Measurements from ENCODE around the gene IPO4.

The IPO4 gene

DNA sequence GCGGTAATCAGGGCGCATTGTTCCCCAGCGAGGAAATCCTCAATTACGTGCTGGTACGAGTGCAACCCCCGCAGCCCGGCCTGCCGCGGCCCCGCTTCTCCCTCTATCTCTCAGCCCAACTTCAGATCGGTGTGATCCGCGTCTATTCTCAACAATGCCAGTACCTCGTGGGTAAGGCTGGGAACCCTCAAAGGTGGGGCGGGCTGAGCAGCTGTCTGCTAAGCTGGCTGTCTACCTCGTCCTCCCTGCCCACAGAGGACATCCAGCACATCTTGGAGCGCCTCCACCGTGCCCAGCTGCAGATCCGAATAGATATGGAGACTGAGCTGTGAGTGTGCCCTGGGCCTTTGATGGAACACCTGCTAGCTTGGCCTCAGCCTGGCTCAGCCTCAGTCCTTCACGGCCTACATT is 15.7 kb downstream of the IPO4 start:
- DNase-seq = no peak

- no peak for DNase-seq
These were observed 16.3 kb downstream of the IPO4 start for GRCh38 chr14:24172261-24172860.

- DNase-seq = peak; percentile 100
These were observed 17.0 kb downstream of the IPO4 start, which contains the start of gene REC8 for GRCh38 chr14:24171422-24172260. TSS of gene REC8 (plus strand) at chr14:24172080. CDS start at chr14:24172553, 473 bp downstream.

- no peak for DNase-seq
These were observed 21.0 kb downstream of the IPO4 start for GRCh38 chr14:24167469-24168114.

- no peak for DNase-seq
These were observed 22.8 kb downstream of the IPO4 start for GRCh38 chr14:24165785-24166184.

DNA sequence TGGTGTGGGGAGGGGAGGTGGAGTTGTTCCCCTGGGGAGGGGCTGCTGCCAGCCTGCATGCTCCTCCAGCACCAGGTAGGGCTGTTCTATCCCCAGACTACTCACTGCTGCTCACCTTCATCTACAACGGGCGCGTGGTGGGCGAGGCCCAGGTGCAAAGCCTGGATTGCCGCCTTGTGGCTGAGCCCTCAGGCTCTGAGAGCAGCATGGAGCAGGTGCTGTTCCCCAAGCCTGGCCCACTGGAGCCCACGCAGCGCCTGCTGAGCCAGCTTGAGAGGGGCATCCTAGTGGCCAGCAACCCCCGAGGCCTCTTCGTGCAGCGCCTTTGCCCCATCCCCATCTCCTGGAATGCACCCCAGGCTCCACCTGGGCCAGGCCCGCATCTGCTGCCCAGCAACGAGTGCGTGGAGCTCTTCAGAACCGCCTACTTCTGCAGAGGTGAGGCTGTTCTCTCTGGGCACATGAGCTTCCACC is 24.1 kb downstream of the IPO4 start:
- no peak for DNase-seq

DNA sequence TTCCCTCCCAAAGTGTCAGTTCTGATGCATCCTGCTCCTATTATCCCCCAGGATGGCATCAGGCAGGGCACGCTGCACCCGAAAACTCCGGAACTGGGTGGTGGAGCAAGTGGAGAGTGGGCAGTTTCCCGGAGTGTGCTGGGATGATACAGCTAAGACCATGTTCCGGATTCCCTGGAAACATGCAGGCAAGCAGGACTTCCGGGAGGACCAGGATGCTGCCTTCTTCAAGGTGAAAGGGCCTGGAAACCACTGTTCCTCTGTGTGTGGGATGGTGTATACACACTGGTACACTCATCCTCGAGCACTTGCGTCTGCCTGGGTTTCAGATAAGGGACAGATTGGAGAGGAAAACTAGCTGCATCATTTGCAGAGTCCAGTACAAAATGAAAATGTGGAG is 26.5 kb downstream of the IPO4 start:
- DNase-seq = no peak

DNA sequence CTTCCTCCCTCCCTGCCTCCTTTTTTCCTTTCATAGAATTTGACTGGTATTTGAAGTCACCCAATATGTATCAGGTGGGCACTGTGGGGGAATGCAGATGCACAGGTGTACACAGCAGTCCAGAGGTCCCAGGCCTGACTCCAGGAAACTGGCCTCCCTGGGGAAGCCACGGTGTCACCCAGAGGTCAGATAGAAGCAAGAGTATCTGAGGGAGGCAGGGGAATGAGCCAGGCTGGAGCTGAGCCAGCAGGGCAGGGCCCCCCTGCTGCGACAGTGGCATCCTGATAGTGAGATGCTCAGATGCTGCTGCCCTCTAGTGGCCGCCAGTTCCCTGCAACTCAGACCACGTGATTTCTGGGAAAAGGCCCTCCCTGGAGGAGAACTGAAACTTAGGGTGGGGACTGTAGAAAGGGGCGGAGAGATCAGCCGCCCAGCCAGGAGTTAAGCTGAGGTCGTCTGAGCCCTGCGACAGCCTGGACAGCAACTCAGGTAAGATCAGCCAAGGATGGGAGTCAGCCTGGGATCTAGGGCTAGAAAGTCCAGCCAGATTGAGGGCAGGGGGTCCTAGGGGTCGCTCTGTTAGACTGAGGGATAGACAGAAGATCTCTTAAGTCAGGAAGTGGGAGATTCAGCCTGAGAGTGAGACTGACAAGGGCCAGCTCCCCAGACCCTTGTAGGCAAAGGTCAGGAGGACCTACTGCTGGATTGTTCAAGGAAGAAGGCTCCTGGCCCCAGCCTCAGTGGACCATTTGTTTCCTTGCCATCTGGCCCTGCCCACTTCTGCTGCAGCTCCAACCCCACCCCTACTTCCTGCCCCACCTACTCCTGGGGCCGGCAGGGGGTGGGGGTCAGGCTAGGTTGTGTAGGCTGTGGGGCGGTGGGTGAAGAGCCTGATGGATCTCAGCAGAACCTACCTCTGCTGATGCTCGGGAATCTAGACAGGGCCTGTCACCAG is 27.5 kb downstream of the IPO4 start, which contains the start of gene IRF9:
Gene IRF9, plus strand, starts transcription at position 416 of the 955 bp plus-strand sequence. CDS start 880 bp downstream, outside the sequence.
- DNase-seq = peak; percentile 93

DNA sequence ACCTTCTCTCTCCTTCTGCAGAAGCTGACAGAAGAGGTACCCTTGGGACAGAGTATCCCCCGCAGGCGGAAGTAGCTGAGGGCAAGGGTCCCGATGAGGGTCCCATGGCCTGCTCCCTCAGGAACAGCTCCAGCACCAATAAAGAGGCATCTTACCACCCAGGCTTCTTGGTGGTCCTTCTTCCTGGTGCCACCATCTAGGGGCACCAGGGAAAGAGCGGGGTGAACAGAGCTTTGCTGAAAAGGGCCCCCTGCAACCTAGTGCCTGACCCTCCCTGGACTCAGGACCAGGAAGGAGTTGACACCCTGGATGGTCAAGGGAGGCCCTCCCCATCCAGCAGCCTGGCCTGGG is 28.1 kb downstream of the IPO4 start:
- DNase-seq = no peak

GRCh38 chr14:24159777-24160498 is 28.7 kb downstream of the IPO4 start:
- DNase-seq = no peak

GRCh38 chr14:24157331-24157730 is 31.3 kb downstream of the IPO4 start:
- DNase-seq = no peak

DNA sequence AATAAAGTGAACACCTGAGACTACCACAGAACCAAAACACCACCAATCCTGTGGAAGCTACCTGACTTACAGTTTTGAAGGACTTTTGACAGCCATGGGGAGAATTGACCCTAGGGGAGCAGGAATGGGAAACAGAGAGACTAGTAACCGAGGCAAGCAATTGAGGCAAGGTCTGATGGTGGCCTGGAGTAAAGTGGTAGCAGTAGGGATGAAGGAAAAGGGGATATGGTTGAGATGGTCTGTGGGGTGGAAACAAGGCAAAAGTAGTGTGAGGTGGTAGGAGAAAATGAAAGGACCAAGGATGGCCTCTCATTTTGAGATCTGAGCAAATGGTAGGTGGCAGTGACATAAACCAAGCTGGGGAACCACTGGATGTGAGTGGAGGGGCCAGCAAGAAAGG is 31.8 kb downstream of the IPO4 start:
- no peak for DNase-seq

- no peak for DNase-seq
These were observed 33.5 kb downstream of the IPO4 start for GRCh38 chr14:24155100-24155499.

- DNase-seq = no peak
These were observed 37.1 kb downstream of the IPO4 start for GRCh38 chr14:24151404-24152080.

- no peak for DNase-seq
These were observed 37.6 kb downstream of the IPO4 start for GRCh38 chr14:24150993-24151392.

GRCh38 chr14:24150567-24150966 is 38.0 kb downstream of the IPO4 start:
- DNase-seq = no peak

- DNase-seq = no peak
These were observed 38.6 kb downstream of the IPO4 start for GRCh38 chr14:24150061-24150460.

DNA sequence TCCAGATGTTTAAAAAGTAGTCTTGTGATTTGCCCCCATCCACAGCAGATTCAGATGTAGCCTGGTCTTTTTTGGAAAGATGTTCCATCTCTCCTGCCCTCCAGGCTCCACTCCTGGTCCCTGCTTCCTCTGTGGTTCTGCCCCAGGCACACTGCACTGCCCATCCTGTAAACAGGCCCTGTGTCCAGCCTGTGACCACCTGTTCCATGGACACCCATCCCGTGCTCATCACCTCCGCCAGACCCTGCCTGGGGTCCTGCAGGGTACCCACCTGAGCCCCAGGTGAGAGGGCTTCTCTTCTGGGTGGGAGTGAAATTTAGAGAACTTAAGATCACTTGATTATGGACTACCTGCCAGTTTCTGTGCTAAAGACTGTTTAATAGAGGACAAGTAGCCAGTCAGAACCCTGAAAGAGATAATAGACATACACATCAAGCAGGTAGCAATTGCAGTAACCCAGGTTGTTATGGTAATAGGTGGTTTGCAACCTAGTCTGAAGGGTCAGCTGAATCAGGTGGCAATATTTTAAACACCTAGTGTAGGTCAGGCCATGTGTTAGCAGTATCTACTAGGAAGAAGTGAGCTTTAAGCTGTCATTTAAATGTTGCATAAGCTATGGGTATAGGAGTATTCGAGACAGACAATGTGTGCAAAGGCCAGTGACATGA is 39.2 kb downstream of the IPO4 start:
- DNase-seq = no peak

DNA sequence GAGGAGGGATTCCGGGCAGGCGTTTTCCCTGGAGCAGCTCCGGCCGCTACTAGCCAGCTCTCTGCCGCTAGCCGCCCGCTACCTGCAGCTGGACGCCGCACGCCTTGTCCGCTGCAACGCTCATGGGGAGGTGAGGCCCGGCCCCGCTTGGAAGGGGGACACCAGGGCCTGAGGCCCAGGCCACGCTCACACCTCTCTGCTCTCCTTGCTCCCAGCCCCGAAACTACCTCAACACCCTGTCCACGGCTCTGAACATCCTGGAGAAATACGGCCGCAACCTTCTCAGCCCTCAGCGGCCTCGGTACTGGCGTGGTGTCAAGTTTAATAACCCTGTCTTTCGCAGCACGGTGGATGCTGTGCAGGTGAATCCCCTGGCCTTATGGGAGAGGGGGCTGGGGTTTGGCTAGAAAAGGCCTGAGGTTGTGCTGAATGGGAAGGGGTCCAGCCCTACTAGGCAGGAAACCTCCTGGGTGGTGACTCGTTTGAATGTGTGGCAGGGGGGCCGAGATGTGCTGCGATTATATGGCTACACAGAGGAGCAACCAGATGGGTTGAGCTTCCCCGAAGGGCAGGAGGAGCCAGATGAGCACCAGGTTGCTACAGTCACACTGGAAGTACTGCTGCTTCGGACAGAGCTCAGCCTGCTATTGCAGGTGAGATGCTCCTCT is 40.7 kb downstream of the IPO4 start:
- DNase-seq = no peak

Data from DMS79 (cell line).